Measurements from ENCODE around the gene LHFPL3. TPM values are rescaled to one million over a fixed set of nuclear protein-coding genes. Genes with fewer than 3 reads are reported as not detected.
A peak's percentile ranks its signal among the peaks of the same experiment; 100 is the strongest.
"Not testable (repeated sequence)": the region's sequence is repeated elsewhere in the genome, so short reads cannot be mapped to it uniquely, and the experiment has no call there.

The LHFPL3 gene
- total and polyA plus RNA-seq, 9 donors: 0.04 to 0.53 (median 0.27) TPM; not detected in 4

- intact Hi-C loops (cut with DNase I): no loop called here
- H3K27ac ChIP-seq: no peak overlapping the region
- TF ChIP-seq CTCF (IDR thresholded peaks at IDR 0.05): no peak
- no peak for TF ChIP-seq EP300 (IDR thresholded peaks at IDR 0.05)
- TF ChIP-seq POLR2A (IDR thresholded peaks at IDR 0.05): no peak
- WGBS, 3 donors: 68 to 75% (median 74%) methylated on average over 2 of the region's 2 CpGs
- H3K9me3 ChIP-seq: no peaks in the 10 kb centered on the region
- H3K36me3 ChIP-seq: no peaks in the 10 kb centered on the region
- H3K4me3 ChIP-seq: no peak overlapping the region
- no peak for DNase-seq
- no peaks in the 10 kb centered on the region for H3K27me3 ChIP-seq
- H3K4me1 ChIP-seq (ENCODE audit: insufficient read depth): no peaks in the 10 kb centered on the region
Observed at GRCh38 chr7:104914421-104914820, 586.0 kb downstream of the LHFPL3 start.

DNA sequence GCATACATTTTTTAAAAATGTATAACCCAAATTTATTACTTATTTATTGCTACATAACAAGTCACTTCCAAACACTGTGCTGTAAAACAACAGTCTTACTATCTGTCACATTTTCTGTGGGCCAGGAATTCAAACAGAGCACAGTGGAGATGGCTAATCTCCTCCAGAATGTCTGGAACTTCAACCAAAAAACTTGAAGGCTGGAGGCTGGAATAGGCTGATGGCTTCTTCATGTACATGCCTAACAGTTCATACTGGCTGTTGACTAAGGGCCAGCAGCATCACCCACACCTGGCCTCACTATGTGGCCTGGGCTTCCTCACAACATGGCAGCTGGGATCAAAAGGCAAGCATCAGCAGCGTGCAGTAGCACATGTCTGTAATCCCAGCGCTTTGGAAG lies 593.2 kb downstream of the LHFPL3 start:
- Histone ChIP-seq H3K9me3 (no peaks in the 10 kb centered on the region), H3K36me3 (no peaks in the 10 kb centered on the region), H3K4me1 (ENCODE audit: insufficient read depth) (no peaks in the 10 kb centered on the region), H3K4me3 (no peak overlapping the region), H3K27me3 (no peaks in the 10 kb centered on the region), H3K27ac (no peak overlapping the region)
- no peak for TF ChIP-seq EP300 (IDR thresholded peaks at IDR 0.05)
- no peak for TF ChIP-seq POLR2A (IDR thresholded peaks at IDR 0.05)
- no peak for TF ChIP-seq CTCF (IDR thresholded peaks at IDR 0.05)
- WGBS, 3 donors: 93 to 97% (median 93%) methylated on average over 2 of the region's 2 CpGs
- intact Hi-C loops (cut with DNase I): no loop called here
- DNase-seq: no peak

DNA sequence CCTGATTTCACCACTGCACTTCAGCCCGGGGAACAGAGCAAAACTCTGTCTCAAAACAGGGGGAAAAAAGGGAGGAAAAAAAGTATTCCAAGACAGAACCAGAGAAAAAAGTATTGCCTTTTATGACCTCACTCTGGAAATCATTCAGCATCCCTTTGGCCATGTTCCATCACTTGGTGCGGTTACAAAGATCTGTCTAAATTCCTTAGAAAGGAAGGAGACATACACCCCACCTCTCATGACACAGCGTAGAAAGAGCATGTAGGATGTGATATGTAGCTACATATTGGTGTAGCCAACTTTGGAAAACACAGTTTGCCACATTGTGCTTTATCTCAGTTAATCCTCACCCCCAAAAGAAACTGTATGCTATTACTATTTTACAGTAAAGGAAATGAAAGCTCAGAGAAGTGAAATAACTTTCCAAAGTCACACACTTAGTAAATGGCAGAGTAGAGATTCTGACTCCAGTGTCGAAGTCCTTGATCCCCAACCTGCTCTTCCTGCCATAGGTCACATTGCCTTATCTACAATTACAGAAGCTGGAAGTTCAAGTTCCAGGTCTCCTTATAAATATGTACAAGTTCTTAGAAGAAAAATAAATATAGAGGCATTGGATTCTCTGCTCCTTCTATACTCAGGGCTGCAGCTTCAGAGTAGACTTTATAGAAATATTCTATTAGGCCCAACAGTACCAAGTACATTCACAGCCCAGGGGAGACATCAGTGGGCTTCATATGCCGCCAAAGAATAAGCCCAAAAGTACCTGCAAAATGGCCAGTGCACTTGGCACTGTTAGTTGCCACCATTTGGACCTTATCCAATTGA lies 594.0 kb downstream of the LHFPL3 start:
- DNase-seq: no peak
- TF ChIP-seq POLR2A (IDR thresholded peaks at IDR 0.05) (no peak), CTCF (IDR thresholded peaks at IDR 0.05) (peak in 1 of 3 donors; percentile 39)
- Histone ChIP-seq H3K27ac (no peak overlapping the region), H3K27me3 (no peaks in the 10 kb centered on the region), H3K4me3 (no peak overlapping the region), H3K9me3 (no peaks in the 10 kb centered on the region), H3K4me1 (ENCODE audit: insufficient read depth) (no peaks in the 10 kb centered on the region), H3K36me3 (no peaks in the 10 kb centered on the region)
- intact Hi-C loops (cut with DNase I): no loop called here
- 44 to 60% (median 58%) methylated on average over 5 of the region's 5 CpGs for WGBS, 3 donors

DNA sequence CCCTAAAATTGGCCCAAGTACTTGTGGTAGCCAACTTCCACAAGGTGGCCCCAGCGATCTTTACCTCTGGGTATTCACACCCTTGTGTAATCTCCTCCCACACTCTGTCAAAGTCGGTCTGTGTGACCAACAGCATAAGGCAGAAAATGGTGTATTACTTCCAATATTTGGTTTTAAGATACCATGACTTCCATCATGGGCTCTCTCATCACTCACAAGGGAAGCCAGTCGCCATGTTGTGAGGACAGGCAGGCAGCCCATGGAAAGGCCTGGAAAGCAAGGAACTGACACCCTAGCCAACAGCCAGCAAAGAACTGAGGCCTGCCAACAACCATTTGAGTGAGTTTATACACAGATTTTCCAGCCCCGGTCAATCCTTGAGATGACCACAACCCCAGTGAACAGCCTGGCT lies 594.6 kb downstream of the LHFPL3 start:
- WGBS, 3 donors: 30 to 38% (median 35%) methylated on average over 4 of the region's 4 CpGs
- Histone ChIP-seq H3K4me1 (ENCODE audit: insufficient read depth) (no peaks in the 10 kb centered on the region), H3K4me3 (no peak overlapping the region), H3K9me3 (no peaks in the 10 kb centered on the region), H3K27me3 (no peaks in the 10 kb centered on the region), H3K36me3 (no peaks in the 10 kb centered on the region), H3K27ac (no peak overlapping the region)
- DNase-seq: peak; percentile 43 to 72 (median 55)
- TF ChIP-seq POLR2A (IDR thresholded peaks at IDR 0.05): no peak
- TF ChIP-seq CTCF (IDR thresholded peaks at IDR 0.05): peak in 1 of 3 donors; percentile 68
- no peak for TF ChIP-seq EP300 (IDR thresholded peaks at IDR 0.05)
- intact Hi-C loops (cut with DNase I): no loop called here

DNA sequence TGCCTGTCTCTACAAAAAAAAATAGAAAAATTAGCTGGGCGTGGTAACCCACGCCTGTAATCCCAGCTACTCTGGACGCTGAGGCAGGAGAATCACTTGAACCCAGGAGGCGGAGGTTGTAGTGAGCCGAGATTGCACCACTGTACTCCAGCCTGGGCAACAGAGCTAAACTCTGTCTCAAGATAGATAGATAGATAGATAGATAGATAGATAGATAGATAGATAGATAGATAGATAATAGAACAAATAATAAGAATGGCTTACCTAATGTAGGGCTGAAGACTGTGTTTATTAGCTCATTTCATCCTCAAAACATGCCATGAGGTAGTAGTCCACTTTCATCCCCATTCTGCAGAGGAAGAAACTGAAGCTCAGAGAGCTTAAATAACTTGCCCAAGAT lies 597.8 kb downstream of the LHFPL3 start:
- H3K4me1 ChIP-seq (ENCODE audit: insufficient read depth); DNase-seq; H3K27ac ChIP-seq; H3K27me3 ChIP-seq; intact Hi-C loops (cut with DNase I); H3K36me3 ChIP-seq; H3K9me3 ChIP-seq; H3K4me3 ChIP-seq: not testable (repeated sequence)
- WGBS, 3 donors: 88 to 92% (median 89%) methylated on average over 5 of the region's 5 CpGs
